H1 (cell line): ENCODE results near the gene NEURL1.

ENCODE experiments used
- CBX8 ChIP-seq: fragments of 300-800, 300-1000 bp; sonication (generic); IDR thresholded peaks from 2 replicates; pipeline ENCODE4 v1.7.1; 2016; ENCODE audit warnings: low read depth, low read length, borderline replicate concordance
- CREB1 ChIP-seq: IDR thresholded peaks from 2 replicates; pipeline ENCODE4 v1.6.1; 2012; ENCODE audit warnings: inconsistent platforms
- CTCF ChIP-seq, 3 experiments: IDR thresholded peaks; 1 replicate in 2 of 3; 2 replicates in 1 of 3; pipeline versions ENCODE4 v1.5.1 to v1.6.1; 2011; ENCODE audit warnings: low read length in 3 of 3, mild to moderate bottlenecking in 3 of 3, inconsistent platforms in 2 of 3, low read depth in 1 of 3, moderate library complexity in 1 of 3; ENCODE audit not compliant: insufficient read depth in 1 of 3; ENCODE audit errors: control extremely low read depth in 1 of 3
- EZH2 ChIP-seq: fragments of 200-600 bp; sonication (generic); IDR thresholded peaks from 2 replicates; pipeline ENCODE4 v1.7.1; 2012; ENCODE audit warnings: low read depth, mild to moderate bottlenecking, moderate library complexity, low read length, inconsistent platforms; ENCODE audit not compliant: severe bottlenecking
- PHF8 ChIP-seq: fragments of 200-600 bp; sonication (generic); conservative IDR thresholded peaks from 2 replicates; pipeline ENCODE4 v1.7.1; 2012; ENCODE audit warnings: low read depth, mild to moderate bottlenecking, inconsistent platforms, low read length, moderate library complexity
- POLR2AphosphoS5 ChIP-seq: IDR thresholded peaks from 2 replicates; pipeline ENCODE4 v1.6.1; 2011; ENCODE audit warnings: low read depth, low read length
- SP1 ChIP-seq: IDR thresholded peaks from 2 replicates; pipeline ENCODE4 v1.6.1; 2011; ENCODE audit warnings: low read depth, low read length
- TEAD4 ChIP-seq: IDR thresholded peaks from 2 replicates; pipeline ENCODE4 v1.6.1; 2012; ENCODE audit warnings: low read depth, low read length, inconsistent platforms, mixed read lengths

DNA sequence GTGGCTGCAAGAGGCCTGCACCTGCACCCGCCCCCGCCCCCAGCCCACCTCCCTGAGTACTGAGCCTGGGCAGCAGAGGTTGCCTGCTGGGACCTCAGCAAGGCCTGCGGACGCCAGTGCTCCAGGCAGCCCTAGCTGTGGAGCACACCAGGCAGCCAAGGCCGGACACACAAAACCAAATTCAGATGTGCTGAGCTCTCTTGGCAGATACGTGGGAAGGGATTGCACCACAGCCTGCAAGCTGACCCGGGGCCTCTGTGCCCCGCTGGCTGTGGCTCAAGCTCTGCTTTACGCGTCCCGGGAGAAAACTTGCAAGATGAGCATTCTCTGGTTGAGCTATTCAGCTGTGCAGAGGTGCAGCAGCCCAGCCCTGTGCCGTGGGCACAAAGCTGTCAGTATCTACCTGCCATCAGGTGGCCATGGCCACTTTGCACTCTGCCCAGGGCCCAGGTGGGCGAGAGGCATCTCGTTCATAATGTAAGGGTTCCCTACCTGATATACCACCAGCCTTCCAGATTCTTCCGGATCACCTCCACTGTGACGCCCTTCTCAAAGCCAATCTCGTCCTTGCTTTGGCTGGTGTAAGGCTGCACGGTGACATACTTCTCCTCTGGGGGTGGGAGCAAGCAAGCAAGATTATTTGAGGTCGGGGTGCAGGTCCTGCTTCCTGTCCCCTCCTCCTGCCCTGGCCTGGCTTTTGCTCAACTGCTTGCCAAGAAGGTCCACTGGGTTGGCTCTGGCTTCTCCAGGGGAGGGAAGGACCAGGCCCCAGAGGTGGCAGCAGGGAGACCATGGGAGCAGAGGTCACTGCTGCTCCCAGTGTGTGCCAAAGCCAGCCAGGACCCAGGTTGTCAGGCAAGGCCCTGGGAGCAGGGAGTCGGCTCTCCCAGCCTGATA, 123.4 kb downstream of the NEURL1 start:
- TF ChIP-seq CBX8 = no peak
- no peak for TF ChIP-seq PHF8
- TF ChIP-seq EZH2 = no peak
- no peak for TF ChIP-seq CTCF (IDR thresholded peaks at IDR 0.05; ENCODE audit: control extremely low read depth in 1 of 3, insufficient read depth in 1 of 3, low read depth in 1 of 3, low read length in 3 of 3)
- TF ChIP-seq SP1 = no peak
- no peak for TF ChIP-seq POLR2AphosphoS5
- TF ChIP-seq CREB1 = no peak
- no peak for TF ChIP-seq TEAD4
